GM18873 (cell line): ENCODE results near the gene LAMTOR4.

Experiments
- ATAC-seq: cut with Tn5 transposase; IDR thresholded peaks from one replicate; pipeline ENCODE4 v1.9.1; 2021; ENCODE audit warnings: mild to moderate bottlenecking, moderate library complexity, moderate number of reproducible peaks; ENCODE audit not compliant: unreplicated experiment, low FRiP score

LAMTOR4 gene

DNA sequence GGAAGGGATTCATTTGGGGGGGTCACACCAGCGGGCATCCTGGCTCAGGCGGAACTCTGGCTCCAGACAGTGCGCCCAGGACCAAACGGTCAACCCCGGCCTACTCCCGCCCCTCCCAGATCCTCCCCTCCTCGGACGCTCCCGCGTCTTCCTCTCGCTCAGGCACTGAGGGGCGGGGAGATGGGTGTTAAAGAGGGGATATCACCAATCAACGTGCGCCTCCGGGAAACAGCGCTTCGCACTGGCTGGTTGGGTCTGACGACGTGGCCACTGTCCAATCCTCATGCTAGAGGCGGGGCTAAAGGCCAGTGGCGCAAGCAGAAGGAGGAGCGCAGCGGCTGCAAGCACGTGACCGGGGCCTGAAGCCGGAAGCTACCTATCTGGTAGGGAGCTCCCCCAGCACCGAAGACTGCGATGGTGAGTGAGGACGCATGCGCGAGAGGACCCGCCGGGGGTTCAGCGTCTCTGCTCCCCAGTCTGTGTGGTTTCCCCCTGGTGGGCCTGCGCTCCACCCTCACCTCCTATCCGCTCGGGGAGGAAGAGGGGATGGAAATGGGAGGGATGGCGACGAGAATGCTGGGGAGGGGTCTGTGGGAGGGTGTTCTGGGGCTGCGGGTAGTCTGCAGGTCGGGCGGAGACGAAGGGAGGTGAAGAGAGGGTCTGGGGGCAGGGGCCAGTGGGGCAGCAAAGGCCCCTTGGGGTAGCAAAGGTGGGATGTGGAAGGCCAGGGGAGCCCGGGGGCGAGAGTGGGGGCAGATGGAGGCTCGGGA lies at the start of gene LAMTOR4:
TSS of gene LAMTOR4 (plus strand) at position 360 of the 770 bp plus-strand sequence. CDS start at position 415, 55 bp downstream.
- peak; percentile 98 for ATAC-seq

DNA sequence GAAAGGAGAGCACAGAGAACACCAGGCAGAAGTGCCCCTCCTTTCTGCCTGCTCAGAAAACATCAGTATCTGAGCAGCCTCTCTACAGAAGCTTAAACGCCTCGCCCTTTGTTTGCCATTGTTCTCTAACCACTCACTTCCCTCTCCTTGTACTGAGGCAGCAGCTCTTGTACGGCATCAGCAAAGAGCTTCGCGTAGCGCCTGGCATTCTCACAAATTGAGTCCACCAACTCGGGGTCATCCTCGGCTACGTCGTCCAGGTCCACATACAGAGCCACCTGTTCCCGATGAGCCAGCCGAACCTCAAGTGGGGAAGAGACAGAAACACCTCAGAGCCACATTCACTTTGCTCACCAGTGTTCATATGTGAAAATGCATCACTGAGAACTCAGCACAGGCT lies 49.3 kb upstream of the LAMTOR4 start:
- ATAC-seq = no peak

DNA sequence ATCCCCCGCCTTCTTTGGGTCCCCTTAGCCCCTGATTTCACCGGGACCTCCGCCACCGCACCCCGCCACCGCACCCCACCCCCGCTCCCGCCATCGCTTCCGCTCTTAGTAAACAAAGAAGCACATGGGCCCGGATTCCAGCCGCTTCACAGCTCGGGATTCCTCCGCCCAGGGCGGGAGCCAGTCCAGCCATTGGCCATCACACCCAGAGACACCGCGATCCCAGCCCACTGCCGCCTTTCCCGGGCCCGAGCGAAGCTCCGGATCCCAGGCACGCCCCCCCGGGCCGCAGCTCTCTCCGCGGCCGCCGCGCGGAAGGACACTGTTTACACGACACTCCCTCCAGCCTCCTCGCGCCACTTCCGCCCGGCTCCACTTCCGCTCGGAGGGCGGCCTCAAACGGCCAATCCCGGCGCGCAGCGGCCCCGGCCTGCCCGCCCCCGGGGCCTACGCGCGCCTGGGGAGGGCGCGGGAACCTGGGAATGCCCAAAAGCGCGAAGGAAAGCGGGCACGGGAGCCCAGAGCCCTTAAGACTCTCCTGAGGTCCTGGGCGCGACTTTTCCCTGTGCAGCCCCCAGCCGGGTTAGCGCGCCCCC lies 48.2 kb upstream of the LAMTOR4 start:
- ATAC-seq = peak; percentile 52

DNA sequence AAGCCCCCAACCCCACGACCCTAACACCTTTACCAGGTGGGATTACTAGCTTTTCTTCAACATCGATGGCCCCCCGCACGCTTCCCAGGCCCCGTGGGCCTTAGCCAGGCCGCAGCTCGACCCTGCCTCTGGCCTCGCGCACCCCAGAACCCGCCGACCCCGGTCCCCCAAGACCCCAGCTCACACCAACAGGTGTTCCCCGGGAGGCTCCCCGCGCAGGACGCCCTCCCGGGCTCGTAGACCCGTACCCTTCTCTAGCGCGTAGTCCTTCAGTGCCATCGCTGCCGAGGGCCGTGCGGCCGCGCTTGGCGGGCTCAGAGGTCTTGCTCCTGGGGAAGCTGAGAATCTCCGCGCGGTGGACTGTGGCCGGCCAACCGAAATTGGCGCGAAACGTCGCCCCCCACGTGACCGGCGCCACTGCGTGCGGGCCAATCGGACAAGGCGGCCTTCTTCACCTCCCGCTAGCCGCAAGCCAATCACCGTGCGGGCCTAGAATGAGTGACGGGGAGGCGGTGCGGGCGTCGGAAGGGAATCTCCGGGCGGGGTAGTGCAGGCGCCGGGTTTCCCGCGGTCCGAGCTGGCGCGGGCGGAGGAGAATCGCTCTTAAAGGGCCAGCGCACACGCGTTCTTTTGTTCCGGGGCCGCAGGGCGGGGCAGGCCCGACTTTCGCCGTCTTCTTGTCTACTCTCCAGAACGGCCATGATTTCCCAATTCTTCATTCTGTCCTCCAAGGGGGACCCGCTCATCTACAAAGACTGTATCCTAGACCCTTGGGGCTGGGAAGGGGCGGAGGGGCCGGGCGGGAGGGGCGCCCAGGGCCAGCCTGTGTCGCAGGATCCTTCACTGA lies 47.5 kb upstream of the LAMTOR4 start, which contains the start of the genes AP4M1 and MCM7:
TSS of gene AP4M1 (plus strand) at position 628 of the 847 bp plus-strand sequence. CDS start at position 700, 72 bp downstream.
TSS of gene MCM7 (minus strand) at position 382 of the 847 bp plus-strand sequence. CDS start at position 279, 103 bp downstream.
- peak; percentile 83 for ATAC-seq

GRCh38 chr7:100102950-100103840 lies 45.5 kb upstream of the LAMTOR4 start:
- ATAC-seq = no peak

GRCh38 chr7:100105534-100105933 lies 43.2 kb upstream of the LAMTOR4 start:
- no peak for ATAC-seq

DNA sequence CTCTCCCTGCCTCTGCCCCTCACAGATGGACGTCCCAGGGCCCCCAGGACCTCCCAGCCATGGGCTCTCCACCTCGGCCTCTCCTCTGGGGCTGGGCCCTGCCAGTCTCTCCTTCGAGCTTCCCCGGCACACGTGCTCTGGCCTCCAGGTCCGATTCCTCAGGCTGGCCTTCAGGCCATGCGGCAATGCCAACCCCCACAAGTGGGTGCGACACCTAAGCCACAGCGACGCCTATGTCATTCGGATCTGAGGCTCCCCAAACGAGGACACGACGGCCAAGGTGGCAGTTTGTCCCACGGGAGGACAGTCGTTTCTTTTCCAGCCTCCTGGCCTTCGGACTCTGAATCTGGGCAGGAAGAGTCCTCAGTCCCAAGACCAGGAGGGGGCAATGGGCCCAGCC lies 42.1 kb upstream of the LAMTOR4 start:
- no peak for ATAC-seq

DNA sequence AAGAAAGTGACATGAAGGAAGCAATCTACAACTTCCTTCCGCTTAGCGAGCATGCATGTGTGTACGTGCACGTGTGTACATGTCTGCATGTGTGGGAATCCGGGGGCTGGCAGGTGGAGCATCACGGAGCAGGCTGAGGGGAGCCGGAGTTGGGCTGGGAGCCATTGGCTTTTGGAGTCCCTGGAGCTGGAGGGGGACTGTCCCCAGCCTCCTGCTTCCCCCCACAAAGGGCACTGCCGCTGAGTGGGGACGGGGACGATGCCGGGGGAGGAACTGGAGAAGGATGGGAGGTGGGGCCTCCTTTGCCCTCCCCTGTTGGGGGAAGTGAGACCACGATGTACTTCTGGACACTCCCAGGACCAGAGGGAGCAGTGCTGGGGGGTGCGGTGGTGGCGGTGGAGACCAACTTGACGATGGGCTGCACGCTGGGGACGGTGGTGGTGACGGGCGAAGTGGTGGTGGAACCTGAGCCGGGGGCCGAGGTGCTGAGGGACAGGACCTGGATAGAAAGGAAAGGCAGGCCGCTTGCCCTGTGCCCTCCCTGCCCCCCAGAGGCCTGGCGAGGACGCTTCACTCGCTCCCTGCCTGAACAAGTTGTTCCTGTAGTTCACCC lies 41.5 kb upstream of the LAMTOR4 start:
- no peak for ATAC-seq

- ATAC-seq = no peak
Measured at GRCh38 chr7:100107890-100108289, 40.8 kb upstream of the LAMTOR4 start.

DNA sequence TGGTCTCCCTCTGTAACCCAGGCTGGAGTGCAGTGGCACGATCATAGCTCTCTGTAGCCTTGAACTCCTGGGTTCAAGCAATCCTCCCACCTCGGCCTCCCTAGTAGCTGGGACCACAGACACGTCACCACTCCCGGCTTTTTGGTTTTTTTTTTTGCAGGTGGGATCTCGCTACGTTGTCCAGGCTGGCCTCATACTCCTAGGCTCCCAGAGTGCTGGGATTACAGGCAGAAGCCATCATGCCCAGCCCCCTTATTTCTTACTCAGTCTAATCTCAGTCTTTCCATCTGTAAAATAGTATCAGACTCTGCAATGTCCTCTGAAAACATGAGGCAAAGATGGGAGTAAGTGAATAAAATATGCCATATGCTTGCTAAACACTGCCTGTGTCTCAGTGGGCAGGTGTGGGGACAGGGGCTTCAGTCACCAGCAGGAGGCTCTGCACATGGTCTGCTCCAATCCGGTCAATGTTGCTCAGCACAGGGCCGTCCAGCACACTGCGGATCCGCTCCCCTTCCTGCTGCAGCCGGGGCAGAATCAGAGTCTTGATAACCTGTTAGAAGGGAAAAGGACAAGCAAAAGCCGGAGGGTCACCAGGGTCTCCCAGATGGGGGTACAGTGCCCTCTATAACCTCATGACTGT lies 39.1 kb upstream of the LAMTOR4 start:
- no peak for ATAC-seq

GRCh38 chr7:100111156-100111555 lies 37.6 kb upstream of the LAMTOR4 start:
- ATAC-seq = no peak

DNA sequence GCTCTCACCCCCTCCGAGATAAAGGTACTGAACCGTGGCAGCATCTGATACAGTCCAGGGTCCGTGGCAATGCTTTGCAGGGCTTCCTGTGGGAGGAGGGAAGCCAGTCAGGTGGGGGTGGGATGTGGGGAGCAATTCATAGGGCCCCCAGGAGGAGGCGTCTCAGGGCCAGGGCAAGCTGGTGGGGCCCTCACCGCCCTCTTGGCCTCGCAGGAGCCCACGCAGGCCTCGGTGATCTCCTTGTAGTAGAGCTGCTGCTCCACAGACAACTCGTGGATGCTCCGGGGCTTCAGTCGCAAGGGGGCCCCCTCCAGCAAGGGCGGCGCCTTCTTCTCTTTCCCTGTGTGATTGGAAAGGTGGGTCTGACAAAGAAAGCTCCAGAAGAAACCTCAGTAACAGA lies 36.8 kb upstream of the LAMTOR4 start:
- ATAC-seq = no peak

DNA sequence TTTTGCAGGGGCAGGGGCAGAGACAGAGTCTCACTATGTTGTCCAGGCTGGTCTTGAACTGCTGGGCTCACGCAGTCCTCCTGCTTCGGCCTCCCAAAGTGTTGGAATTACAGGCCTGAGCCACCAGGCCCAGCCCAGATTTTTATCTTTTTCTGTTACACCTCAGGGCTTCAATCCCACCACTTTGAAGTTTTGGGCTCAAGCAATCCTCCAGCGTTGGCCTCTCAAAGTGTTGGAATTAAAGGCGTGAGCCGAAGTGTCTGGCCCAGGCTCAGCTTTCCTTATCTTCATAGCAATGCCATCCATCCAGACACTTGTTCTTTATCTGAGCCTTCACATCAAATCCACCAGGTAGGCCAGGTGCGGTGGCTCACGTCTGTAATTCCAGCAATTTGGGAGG lies 33.7 kb upstream of the LAMTOR4 start:
- no peak for ATAC-seq

- no peak for ATAC-seq
Measured at GRCh38 chr7:100118388-100119071, 30.2 kb upstream of the LAMTOR4 start.

GRCh38 chr7:100119072-100119969 lies 29.4 kb upstream of the LAMTOR4 start, which contains the start of the genes CNPY4 and TAF6:
Gene CNPY4 (plus strand): TSS chr7:100119634. CDS start chr7:100119745, 111 bp downstream.
Gene TAF6 (minus strand): TSS chr7:100119358. CDS start chr7:100114209, 5,149 bp downstream.
- ATAC-seq = peak; percentile 63

DNA sequence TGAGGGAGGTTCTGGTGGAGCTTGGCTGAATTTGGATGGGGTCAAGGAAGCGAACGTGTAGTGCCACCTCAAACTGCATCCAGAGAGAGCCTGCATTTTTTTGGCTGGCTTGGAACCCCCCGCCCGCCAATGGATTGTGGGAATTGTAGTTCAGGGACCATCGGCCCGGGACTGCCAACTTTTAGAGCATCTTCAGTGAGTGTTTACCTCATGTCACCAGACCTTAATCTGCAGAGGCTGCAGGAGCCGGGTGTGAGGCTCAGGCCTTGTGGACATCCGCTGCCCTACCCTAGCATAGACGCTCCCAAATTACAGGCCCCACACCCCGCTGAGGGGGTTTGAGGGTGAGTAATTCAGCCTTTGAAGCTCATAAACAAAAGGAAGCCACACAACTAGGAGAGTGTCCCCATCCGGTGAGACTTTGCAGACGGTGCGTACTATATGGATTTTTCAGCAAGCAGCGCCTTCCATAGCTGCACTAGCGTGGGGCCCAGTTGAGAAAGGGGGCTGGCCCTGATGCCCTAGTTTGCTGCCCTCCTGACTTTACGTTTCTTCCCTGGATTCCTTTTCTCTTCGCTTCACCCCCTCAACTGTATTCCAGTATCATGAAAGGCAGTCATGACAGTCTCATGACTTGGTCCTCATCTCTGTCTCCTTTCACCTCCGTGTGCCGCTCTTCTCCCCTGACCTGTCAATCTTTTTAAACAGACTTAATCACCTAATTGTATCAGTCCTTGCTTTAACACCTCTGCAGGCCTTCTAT lies 28.6 kb upstream of the LAMTOR4 start:
- peak; percentile 18 for ATAC-seq

DNA sequence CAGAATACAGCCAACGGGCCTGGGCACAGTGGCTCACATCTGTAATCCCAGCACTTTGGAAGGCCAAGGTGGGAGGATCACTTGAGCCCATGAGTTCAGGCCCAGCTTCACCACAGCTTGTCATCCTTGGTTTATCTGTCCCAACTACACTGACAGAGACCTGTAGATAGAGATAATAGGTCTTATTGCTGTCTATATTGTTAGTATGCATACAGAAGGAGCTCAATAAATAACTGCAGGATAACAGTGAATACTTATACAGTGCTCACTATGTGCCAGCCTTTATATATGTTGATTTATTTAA lies 28.0 kb upstream of the LAMTOR4 start:
- no peak for ATAC-seq
